Epithelial cell of prostate (primary cell): ENCODE data around the gene PTCH1.

Source experiments
- DNase-seq: peaks from one replicate; pipeline ENCODE4 v3.0.0-alpha.2; 2011; ENCODE audit warnings: low read depth, low spot score
- H3K27ac ChIP-seq: fragments of 450-650 bp; 2 replicates; pipeline ENCODE4 v1.5.1; 2017; ENCODE audit warnings: mild to moderate bottlenecking

PTCH1 gene

GRCh38 chr9:95516734-95517558, at the start of gene PTCH1:
TSS of gene PTCH1 (minus strand) at chr9:95516971.
- DNase-seq = no peak
- H3K27ac ChIP-seq = no peak within 1 kb of the TSS

- DNase-seq = no peak
- no peak overlapping the region for H3K27ac ChIP-seq
These were observed 49.2 kb upstream of the PTCH1 start for GRCh38 chr9:95565982-95566381.

- H3K27ac ChIP-seq = no peak overlapping the region
- DNase-seq = no peak
These were observed 45.1 kb upstream of the PTCH1 start for GRCh38 chr9:95561913-95562312.

- no peak overlapping the region for H3K27ac ChIP-seq
- DNase-seq = no peak
These were observed 40.4 kb upstream of the PTCH1 start for GRCh38 chr9:95557142-95557541.

GRCh38 chr9:95556521-95556920, 39.8 kb upstream of the PTCH1 start:
- no peak overlapping the region for H3K27ac ChIP-seq
- DNase-seq = no peak

- no peak overlapping the region for H3K27ac ChIP-seq
- no peak for DNase-seq
These were observed 36.2 kb upstream of the PTCH1 start for GRCh38 chr9:95552814-95553546.

- DNase-seq = no peak
- H3K27ac ChIP-seq = no peak overlapping the region
These were observed 35.5 kb upstream of the PTCH1 start for GRCh38 chr9:95552255-95552654.

GRCh38 chr9:95551406-95551805, 34.6 kb upstream of the PTCH1 start:
- no peak for DNase-seq
- H3K27ac ChIP-seq = no peak overlapping the region

GRCh38 chr9:95545831-95546567, 29.2 kb upstream of the PTCH1 start:
- no peak overlapping the region for H3K27ac ChIP-seq
- DNase-seq = no peak

GRCh38 chr9:95533996-95534680, 17.4 kb upstream of the PTCH1 start:
- no peak overlapping the region for H3K27ac ChIP-seq
- no peak for DNase-seq

- no peak for DNase-seq
These were observed 13.1 kb upstream of the PTCH1 start for GRCh38 chr9:95529910-95530309.

GRCh38 chr9:95528908-95529502, 12.2 kb upstream of the PTCH1 start:
- no peak overlapping the region for H3K27ac ChIP-seq

More at GRCh38 chr9:95529910-95530309, 13.1 kb upstream of the PTCH1 start:
- no peak overlapping the region for H3K27ac ChIP-seq

GRCh38 chr9:95522871-95523370, 6.2 kb upstream of the PTCH1 start:
- no peak for DNase-seq
- H3K27ac ChIP-seq = no peak overlapping the region

More at GRCh38 chr9:95528908-95529502, 12.2 kb upstream of the PTCH1 start:
- DNase-seq = no peak

- H3K27ac ChIP-seq = no peak overlapping the region
- DNase-seq = no peak
These were observed 4.9 kb upstream of the PTCH1 start for GRCh38 chr9:95521699-95522098.

- H3K27ac ChIP-seq = no peak overlapping the region
- no peak for DNase-seq
These were observed 1.0 kb upstream of the PTCH1 start for GRCh38 chr9:95517559-95518425.

GRCh38 chr9:95516221-95516733, 494 bp downstream of the PTCH1 start:
- H3K27ac ChIP-seq = no peak overlapping the region
- DNase-seq = no peak

- H3K27ac ChIP-seq = no peak overlapping the region
- DNase-seq = no peak
These were observed 1.3 kb downstream of the PTCH1 start for GRCh38 chr9:95515272-95516113.

- DNase-seq = no peak
These were observed 2.4 kb downstream of the PTCH1 start for GRCh38 chr9:95514342-95514741.

More at GRCh38 chr9:95514342-95514741, 2.4 kb downstream of the PTCH1 start:
- no peak overlapping the region for H3K27ac ChIP-seq
